ENCODE results near the gene ITGB1BP1. TPM values are rescaled to one million over a fixed set of nuclear protein-coding genes. Genes with fewer than 3 reads are reported as not detected.

The ITGB1BP1 gene
- total and polyA plus RNA-seq, 2 of the 13 experiments (the other 11 are each of a cell fraction or from before 2014, with no cell fraction given), result 106 to 108 TPM

DNA sequence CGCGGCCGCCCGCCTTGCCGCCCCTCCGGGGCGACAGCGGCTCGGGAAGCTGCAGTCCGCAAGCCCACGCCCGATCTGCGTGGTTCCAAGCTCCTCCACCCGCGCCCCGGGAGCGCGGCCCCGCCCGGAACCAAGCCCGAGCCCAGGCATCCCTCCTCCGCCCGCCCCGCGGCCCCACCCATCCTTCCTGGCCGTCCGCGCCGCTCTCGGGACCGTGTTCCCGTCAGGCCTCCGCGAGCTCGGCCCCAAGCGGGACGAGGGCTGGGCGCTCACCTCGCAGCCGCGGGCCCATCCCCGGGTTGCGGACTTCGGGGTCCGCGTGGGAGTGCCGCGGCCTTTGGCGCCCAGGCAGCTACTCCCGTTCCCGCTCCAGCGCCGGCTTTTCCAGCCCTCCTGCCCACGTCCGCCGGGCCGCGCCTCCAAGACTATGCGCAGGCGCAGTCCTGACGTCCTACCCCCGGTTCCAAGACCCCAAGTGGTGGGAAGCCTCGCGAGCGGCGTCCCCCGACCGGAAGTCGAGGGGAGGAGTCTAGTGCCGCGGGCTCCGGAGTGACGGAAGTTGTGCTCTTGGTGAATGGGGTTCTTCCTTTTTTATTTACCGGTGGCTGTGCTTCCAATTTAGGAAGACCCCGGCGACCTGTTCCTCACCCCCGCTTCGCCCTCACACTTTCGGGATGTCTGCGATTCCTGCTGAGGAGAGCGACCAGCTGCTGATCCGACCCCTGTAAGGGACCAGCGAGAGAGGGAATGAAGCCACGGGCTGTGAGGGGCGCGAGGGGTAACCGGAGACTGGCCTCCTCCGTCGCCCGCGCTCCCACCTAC lies at the start of gene ITGB1BP1, which contains the start of gene CPSF3 (continued):
- TF ChIP-seq NCOA2 (CRISPR knock-in tag; IDR thresholded peaks at IDR 0.05), result no peak; the same call in 1 of the 2 replicates
- no peak; the same call in 1 of the 2 replicates for TF ChIP-seq RARA (CRISPR knock-in tag; IDR thresholded peaks at IDR 0.05)
- TF ChIP-seq MIER3 (CRISPR knock-in tag; IDR thresholded peaks at IDR 0.05; ENCODE audit: borderline replicate concordance), result peak; percentile 70; the same call in 1 of the 2 replicates
- TF ChIP-seq, protein P1, sequence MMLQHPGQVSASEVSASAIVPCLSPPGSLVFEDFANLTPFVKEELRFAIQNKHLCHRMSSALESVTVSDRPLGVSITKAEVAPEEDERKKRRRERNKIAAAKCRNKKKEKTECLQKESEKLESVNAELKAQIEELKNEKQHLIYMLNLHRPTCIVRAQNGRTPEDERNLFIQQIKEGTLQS (CRISPR knock-in tag; IDR thresholded peaks at IDR 0.05), result peak; percentile 62
- TF ChIP-seq IRF2 (CRISPR knock-in tag; IDR thresholded peaks at IDR 0.05), result peak; percentile 69; the same call in 1 of the 2 replicates
- no peak for TF ChIP-seq NFE2L2 (IDR thresholded peaks at IDR 0.05; ENCODE audit: low read length)
- 0 out of 2 replicates have a peak, but pooled peaks have one; percentile 17 for TF ChIP-seq ZNF766 (CRISPR knock-in tag; IDR thresholded peaks at IDR 0.05; ENCODE audit: borderline replicate concordance)
- peak; percentile 69 for TF ChIP-seq SP2 (CRISPR knock-in tag; IDR thresholded peaks at IDR 0.05)
- no peak for TF ChIP-seq RAD51 (IDR thresholded peaks at IDR 0.05; ENCODE audit: borderline replicate concordance)
- peak; percentile 88; the same call in 1 of the 2 replicates for TF ChIP-seq REL (CRISPR knock-in tag; conservative IDR thresholded peaks at IDR 0.05)
- no peak; the same call in 1 of the 2 replicates for TF ChIP-seq MEIS2 (CRISPR knock-in tag; IDR thresholded peaks at IDR 0.05)
- TF ChIP-seq, protein P2, sequence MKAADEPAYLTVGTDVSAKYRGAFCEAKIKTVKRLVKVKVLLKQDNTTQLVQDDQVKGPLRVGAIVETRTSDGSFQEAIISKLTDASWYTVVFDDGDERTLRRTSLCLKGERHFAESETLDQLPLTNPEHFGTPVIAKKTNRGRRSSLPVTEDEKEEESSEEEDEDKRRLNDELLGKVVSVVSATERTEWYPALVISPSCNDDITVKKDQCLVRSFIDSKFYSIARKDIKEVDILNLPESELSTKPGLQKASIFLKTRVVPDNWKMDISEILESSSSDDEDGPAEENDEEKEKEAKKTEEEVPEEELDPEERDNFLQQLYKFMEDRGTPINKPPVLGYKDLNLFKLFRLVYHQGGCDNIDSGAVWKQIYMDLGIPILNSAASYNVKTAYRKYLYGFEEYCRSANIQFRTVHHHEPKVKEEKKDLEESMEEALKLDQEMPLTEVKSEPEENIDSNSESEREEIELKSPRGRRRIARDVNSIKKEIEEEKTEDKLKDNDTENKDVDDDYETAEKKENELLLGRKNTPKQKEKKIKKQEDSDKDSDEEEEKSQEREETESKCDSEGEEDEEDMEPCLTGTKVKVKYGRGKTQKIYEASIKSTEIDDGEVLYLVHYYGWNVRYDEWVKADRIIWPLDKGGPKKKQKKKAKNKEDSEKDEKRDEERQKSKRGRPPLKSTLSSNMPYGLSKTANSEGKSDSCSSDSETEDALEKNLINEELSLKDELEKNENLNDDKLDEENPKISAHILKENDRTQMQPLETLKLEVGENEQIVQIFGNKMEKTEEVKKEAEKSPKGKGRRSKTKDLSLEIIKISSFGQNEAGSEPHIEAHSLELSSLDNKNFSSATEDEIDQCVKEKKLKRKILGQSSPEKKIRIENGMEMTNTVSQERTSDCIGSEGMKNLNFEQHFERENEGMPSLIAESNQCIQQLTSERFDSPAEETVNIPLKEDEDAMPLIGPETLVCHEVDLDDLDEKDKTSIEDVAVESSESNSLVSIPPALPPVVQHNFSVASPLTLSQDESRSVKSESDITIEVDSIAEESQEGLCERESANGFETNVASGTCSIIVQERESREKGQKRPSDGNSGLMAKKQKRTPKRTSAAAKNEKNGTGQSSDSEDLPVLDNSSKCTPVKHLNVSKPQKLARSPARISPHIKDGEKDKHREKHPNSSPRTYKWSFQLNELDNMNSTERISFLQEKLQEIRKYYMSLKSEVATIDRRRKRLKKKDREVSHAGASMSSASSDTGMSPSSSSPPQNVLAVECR (CRISPR knock-in tag; IDR thresholded peaks at IDR 0.05; ENCODE audit: borderline replicate concordance), result peak; percentile 95
- peak; percentile 59; the same call in 1 of the 2 replicates for TF ChIP-seq NR2F2 (IDR thresholded peaks at IDR 0.05; ENCODE audit: borderline replicate concordance, low read depth)
- TF ChIP-seq, protein P3, sequence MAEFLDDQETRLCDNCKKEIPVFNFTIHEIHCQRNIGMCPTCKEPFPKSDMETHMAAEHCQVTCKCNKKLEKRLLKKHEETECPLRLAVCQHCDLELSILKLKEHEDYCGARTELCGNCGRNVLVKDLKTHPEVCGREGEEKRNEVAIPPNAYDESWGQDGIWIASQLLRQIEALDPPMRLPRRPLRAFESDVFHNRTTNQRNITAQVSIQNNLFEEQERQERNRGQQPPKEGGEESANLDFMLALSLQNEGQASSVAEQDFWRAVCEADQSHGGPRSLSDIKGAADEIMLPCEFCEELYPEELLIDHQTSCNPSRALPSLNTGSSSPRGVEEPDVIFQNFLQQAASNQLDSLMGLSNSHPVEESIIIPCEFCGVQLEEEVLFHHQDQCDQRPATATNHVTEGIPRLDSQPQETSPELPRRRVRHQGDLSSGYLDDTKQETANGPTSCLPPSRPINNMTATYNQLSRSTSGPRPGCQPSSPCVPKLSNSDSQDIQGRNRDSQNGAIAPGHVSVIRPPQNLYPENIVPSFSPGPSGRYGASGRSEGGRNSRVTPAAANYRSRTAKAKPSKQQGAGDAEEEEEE (CRISPR knock-in tag; IDR thresholded peaks at IDR 0.05; ENCODE audit: borderline replicate concordance), result no peak
- TF ChIP-seq, protein P4, sequence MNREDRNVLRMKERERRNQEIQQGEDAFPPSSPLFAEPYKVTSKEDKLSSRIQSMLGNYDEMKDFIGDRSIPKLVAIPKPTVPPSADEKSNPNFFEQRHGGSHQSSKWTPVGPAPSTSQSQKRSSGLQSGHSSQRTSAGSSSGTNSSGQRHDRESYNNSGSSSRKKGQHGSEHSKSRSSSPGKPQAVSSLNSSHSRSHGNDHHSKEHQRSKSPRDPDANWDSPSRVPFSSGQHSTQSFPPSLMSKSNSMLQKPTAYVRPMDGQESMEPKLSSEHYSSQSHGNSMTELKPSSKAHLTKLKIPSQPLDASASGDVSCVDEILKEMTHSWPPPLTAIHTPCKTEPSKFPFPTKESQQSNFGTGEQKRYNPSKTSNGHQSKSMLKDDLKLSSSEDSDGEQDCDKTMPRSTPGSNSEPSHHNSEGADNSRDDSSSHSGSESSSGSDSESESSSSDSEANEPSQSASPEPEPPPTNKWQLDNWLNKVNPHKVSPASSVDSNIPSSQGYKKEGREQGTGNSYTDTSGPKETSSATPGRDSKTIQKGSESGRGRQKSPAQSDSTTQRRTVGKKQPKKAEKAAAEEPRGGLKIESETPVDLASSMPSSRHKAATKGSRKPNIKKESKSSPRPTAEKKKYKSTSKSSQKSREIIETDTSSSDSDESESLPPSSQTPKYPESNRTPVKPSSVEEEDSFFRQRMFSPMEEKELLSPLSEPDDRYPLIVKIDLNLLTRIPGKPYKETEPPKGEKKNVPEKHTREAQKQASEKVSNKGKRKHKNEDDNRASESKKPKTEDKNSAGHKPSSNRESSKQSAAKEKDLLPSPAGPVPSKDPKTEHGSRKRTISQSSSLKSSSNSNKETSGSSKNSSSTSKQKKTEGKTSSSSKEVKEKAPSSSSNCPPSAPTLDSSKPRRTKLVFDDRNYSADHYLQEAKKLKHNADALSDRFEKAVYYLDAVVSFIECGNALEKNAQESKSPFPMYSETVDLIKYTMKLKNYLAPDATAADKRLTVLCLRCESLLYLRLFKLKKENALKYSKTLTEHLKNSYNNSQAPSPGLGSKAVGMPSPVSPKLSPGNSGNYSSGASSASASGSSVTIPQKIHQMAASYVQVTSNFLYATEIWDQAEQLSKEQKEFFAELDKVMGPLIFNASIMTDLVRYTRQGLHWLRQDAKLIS (CRISPR knock-in tag; IDR thresholded peaks at IDR 0.05), result no peak
- TF ChIP-seq ZBTB3 (CRISPR knock-in tag; IDR thresholded peaks at IDR 0.05; ENCODE audit: borderline replicate concordance, low read depth), result peak; percentile 71
- peak; percentile 57; the same call in 1 of the 2 replicates for TF ChIP-seq MEF2D (CRISPR knock-in tag; IDR thresholded peaks at IDR 0.05)
- 0 out of 2 replicates have a peak, but pooled peaks have one; percentile 27 for TF ChIP-seq ZFP41 (CRISPR knock-in tag; IDR thresholded peaks at IDR 0.05; ENCODE audit: borderline replicate concordance)
- peak; percentile 95 for TF ChIP-seq ZFY (CRISPR knock-in tag; IDR thresholded peaks at IDR 0.05)

Measured in HepG2 (cell line).